RWPE2 (cell line): ENCODE measurements around the gene EVPL.

Experiments
- ATAC-seq: fragments of 200-7000 bp; cut with Tn5 transposase; 3 replicates; pipeline ENCODE4 v1.9.1; 2021; ENCODE audit warnings: low read depth
- DNase-seq: peaks from one replicate; pipeline ENCODE4 v3.0.0-alpha.2; 2020; ENCODE audit warnings: low spot score
- H3K27ac ChIP-seq: fragments of 450-650 bp; 2 replicates; pipeline ENCODE4 v1.5.1; 2017; ENCODE audit warnings: mild to moderate bottlenecking; ENCODE audit not compliant: poor library complexity, severe bottlenecking
- H3K27me3 ChIP-seq: fragments of 250-450 bp; sonication (Bioruptor Pico); 2 replicates; pipeline ENCODE4 v1.5.1; 2021; ENCODE audit warnings: mild to moderate bottlenecking, moderate library complexity; ENCODE audit not compliant: insufficient read depth, poor library complexity, severe bottlenecking
- H3K36me3 ChIP-seq: fragments of 250-450 bp; sonication (Bioruptor Pico); 2 replicates; pipeline ENCODE4 v1.5.1; 2020; ENCODE audit warnings: low read depth, mild to moderate bottlenecking, moderate library complexity
- H3K4me1 ChIP-seq: fragments of 250-450 bp; sonication (Bioruptor Pico); 2 replicates; pipeline ENCODE4 v1.5.1; 2021; ENCODE audit warnings: mild to moderate bottlenecking, moderate library complexity; ENCODE audit not compliant: insufficient read depth, poor library complexity, severe bottlenecking
- H3K4me3 ChIP-seq: fragments of 250-450 bp; sonication (Bioruptor Pico); 2 replicates; pipeline ENCODE4 v1.5.1; 2021; ENCODE audit warnings: mild to moderate bottlenecking, moderate library complexity; ENCODE audit not compliant: severe bottlenecking
- H3K9me3 ChIP-seq: fragments of 250-450 bp; sonication (Bioruptor Pico); 2 replicates; pipeline ENCODE4 v1.5.1; 2021; ENCODE audit warnings: mild to moderate bottlenecking, moderate library complexity; ENCODE audit not compliant: severe bottlenecking
- CTCF ChIP-seq: fragments of 450-650 bp; IDR thresholded peaks from one replicate; pipeline ENCODE4 v1.5.1; 2017; ENCODE audit warnings: mild to moderate bottlenecking, moderate library complexity; ENCODE audit not compliant: poor library complexity, severe bottlenecking

The EVPL gene

DNA sequence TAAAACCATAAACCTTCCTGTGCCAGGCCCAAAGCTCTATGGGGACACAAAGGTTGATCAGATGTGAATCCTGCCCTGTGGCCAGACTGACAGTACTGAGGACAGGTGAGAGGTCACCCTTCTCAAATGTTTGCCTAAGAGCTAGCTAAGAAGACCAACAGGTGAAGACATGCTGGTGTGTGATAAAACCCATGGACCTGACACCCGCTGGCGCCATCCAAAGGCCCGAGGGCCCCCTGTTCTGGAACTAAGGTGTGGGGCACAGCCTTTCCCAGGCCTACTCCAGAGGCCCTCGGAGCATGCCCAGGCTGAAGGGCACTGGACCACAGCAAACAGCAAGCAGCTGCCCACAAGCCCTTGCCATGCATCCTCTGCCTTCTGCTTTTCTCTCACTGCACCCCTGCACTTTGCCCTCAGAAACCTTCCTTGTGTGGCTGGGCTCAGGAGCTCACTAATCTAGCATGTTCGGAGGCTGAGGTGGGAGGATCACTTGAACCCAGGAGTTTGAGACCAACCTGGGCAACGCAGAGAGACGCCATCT is 31.7 kb downstream of the EVPL start:
- no peak for DNase-seq
- H3K27ac ChIP-seq: no peak overlapping the region
- TF ChIP-seq CTCF: no peak
- no peak for ATAC-seq
- no peaks in the 10 kb centered on the region for H3K27me3 ChIP-seq
- H3K4me1 ChIP-seq: peaks cover 9% of the 10 kb centered on the region
- H3K9me3 ChIP-seq: no peaks in the 10 kb centered on the region
- H3K36me3 ChIP-seq: peaks cover 5% of the 10 kb centered on the region; the same call in 1 of the 2 replicates
- no peak overlapping the region for H3K4me3 ChIP-seq

DNA sequence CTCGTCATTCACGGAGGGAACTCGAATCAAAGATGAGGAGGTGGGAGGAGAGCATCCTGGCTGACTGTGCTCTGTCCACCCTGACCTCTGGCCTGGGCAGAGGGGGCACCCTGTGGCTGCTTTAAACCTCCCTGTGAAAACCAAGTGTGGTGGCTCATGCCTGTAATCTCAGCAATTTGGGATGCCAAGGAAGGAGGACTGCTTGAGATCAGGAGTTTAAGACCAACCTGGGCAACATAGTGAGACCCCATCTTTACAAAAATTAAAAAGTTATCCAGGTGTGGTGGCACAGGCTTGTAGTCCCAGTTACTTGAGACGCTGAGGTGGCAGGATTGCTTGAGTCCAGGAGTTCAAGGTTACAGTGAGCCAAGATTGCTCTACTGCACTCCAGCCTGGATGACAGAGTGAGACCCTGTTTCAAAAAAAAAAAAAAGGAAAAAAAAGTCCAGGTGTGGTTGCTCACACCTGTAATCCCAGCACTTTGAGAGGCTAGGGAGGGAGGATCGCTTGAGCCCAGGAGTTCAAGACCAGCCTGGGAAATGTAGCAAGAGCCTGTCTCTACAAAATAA is 32.2 kb downstream of the EVPL start:
- DNase-seq (no peak), ATAC-seq (no peak)
- H3K27ac ChIP-seq: no peak overlapping the region
- no peak overlapping the region for H3K4me3 ChIP-seq
- no peak for TF ChIP-seq CTCF
- no peaks in the 10 kb centered on the region for H3K27me3 ChIP-seq
- H3K9me3 ChIP-seq: no peaks in the 10 kb centered on the region
- peaks cover 5% of the 10 kb centered on the region; the same call in 1 of the 2 replicates for H3K36me3 ChIP-seq
- peaks cover 9% of the 10 kb centered on the region for H3K4me1 ChIP-seq

DNA sequence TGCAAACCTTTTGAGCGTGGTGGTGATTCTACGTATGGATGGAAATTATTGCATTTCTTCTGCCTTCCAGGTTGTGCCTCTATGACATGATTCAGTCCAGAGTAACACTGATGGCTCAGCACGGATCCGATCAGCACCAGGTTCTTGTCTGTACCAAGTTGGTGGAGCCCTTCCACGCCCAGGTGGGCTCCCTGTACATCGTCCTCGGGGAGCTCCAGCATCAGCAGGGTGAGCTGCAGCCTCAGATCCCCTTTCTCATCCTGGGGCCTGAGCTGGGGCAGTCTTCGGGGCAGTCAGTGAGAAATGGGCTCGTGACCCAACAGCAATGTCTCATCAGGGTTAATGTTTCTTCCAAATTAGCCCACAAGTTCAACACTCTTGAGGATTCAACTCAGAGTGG is 35.7 kb downstream of the EVPL start:
- no peak for DNase-seq
- H3K9me3 ChIP-seq: no peaks in the 10 kb centered on the region
- no peaks in the 10 kb centered on the region for H3K4me1 ChIP-seq
- no peak for ATAC-seq
- H3K36me3 ChIP-seq: peaks cover 5% of the 10 kb centered on the region; the same call in 1 of the 2 replicates
- no peaks in the 10 kb centered on the region for H3K27me3 ChIP-seq
- H3K4me3 ChIP-seq: no peak overlapping the region
- no peak for TF ChIP-seq CTCF
- H3K27ac ChIP-seq: no peak overlapping the region

- Histone ChIP-seq H3K4me3 (no peak overlapping the region), H3K36me3 (no peaks in the 10 kb centered on the region), H3K27me3 (no peaks in the 10 kb centered on the region), H3K9me3 (no peaks in the 10 kb centered on the region), H3K4me1 (peaks cover 5% of the 10 kb centered on the region), H3K27ac (no peak overlapping the region)
- no peak for ATAC-seq
- TF ChIP-seq CTCF: no peak
- no peak for DNase-seq
These were observed 40.1 kb downstream of the EVPL start for GRCh38 chr17:75987041-75987440.

DNA sequence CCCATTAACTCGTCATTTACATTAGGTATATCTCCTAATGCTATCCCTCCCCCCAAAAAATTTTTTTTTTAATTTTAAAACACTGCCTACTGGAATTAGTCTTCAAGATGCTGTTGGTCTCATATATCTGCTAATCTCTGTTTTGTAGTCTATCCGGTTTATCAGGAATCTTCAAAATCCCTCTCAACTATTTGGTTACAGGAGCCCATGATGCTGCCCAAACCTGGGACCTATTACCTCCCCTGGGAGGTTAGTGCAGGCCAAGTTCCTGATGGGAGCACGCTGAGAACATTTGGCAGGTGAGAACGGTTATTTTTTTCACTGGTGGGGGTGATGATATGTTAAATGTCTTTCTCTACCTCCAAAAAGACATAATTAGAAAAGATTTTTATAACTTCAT is 41.1 kb downstream of the EVPL start:
- Histone ChIP-seq H3K4me1 (peaks cover 5% of the 10 kb centered on the region), H3K36me3 (no peaks in the 10 kb centered on the region), H3K9me3 (no peaks in the 10 kb centered on the region), H3K4me3 (no peak overlapping the region), H3K27me3 (no peaks in the 10 kb centered on the region), H3K27ac (no peak overlapping the region)
- DNase-seq: no peak
- no peak for TF ChIP-seq CTCF
- ATAC-seq: no peak
